GM12878 (cell line): ENCODE results near the gene DST. TPM values are rescaled to one million over a fixed set of nuclear protein-coding genes. Genes with fewer than 3 reads are reported as not detected.

Experiments used
- ATAC-seq: fragments of 200-7000 bp; cut with Tn5 transposase; 3 replicates; pipeline ENCODE4 v1.9.1; 2020; ENCODE audit warnings: mild to moderate bottlenecking, moderate library complexity
- BruUV-seq: library from RNA; stranded (reverse); fragments of 400-500 nt; replicated peaks from 2 replicates; lab custom pipeline; 2021; lab: Mats Ljungman, UMichigan
- CTCF ChIA-PET: fragments of 300-600 bp; sonication (Branson Sonifier 250); formaldehyde crosslinking; extraction: SDS; loops from one replicate; lab custom pipeline; 2021; ENCODE audit warnings: inconsistent platforms; lab: Yijun Ruan, JAX
- POLR2A ChIA-PET: fragments of 350-600 bp; formaldehyde crosslinking; extraction: SDS; loops from one replicate; lab custom pipeline; 2021; ENCODE audit warnings: inconsistent platforms; lab: Charles Lee
- RAD21 ChIA-PET: fragments of 300-600 bp; sonication (Branson Sonifier 250); formaldehyde crosslinking; loops from one replicate; lab custom pipeline; 2023; ENCODE audit warnings: antibody characterized with exemption; ENCODE audit not compliant: unreplicated experiment; lab: Charles Lee
- SMC1A ChIA-PET: fragments of 300-600 bp; sonication (Branson Sonifier 250); formaldehyde crosslinking; loops from one replicate; lab custom pipeline; 2023; ENCODE audit not compliant: unreplicated experiment, uncharacterized antibody; lab: Charles Lee
- DNase-seq: peaks from one replicate; pipeline ENCODE4 v3.0.0-alpha.2; 2011; ENCODE audit warnings: low read depth, low spot score
- FAIRE-seq: peaks from 3 replicates; lab custom pipeline; 2011; peaks lifted over from hg19 to GRCh38; lab: Jason Lieb, UNC
- H2AFZ ChIP-seq: 2 replicates; pipeline ENCODE4 v1.6.0; 2011; ENCODE audit warnings: low read depth, low read length, control low read depth; ENCODE audit not compliant: control insufficient read depth
- H3K27ac ChIP-seq: 2 replicates; pipeline ENCODE4 v1.5.1; 2011; ENCODE audit warnings: control low read depth; ENCODE audit not compliant: control insufficient read depth, insufficient read depth
- H3K27me3 ChIP-seq, 2 experiments: replicated peaks in 1 of 2; 2 replicates each; pipeline versions ENCODE4 v1.6.0 to v1.6.1; 2011; ENCODE audit warnings: low read length in 1 of 2; ENCODE audit not compliant: control insufficient read depth in 2 of 2, insufficient read depth in 2 of 2
- H3K36me3 ChIP-seq, 2 experiments: 2 replicates each; pipeline ENCODE4 v1.5.1; 2011; ENCODE audit warnings: low read length in 1 of 2; ENCODE audit not compliant: control insufficient read depth in 2 of 2, insufficient read depth in 2 of 2
- H3K4me1 ChIP-seq: 2 replicates; pipeline ENCODE4 v1.6.1; 2011; ENCODE audit warnings: mild to moderate bottlenecking, low read length, moderate library complexity, mixed read lengths; ENCODE audit not compliant: control insufficient read depth, insufficient read depth
- H3K4me2 ChIP-seq: 2 replicates; pipeline ENCODE4 v1.6.0; 2011; ENCODE audit warnings: control low read depth; ENCODE audit not compliant: control insufficient read depth, insufficient read depth
- H3K4me3 ChIP-seq: fragments of 200-600 bp; sonication (generic); 2 replicates; pipeline ENCODE4 v1.5.1; 2016
- H3K79me2 ChIP-seq: 2 replicates; pipeline ENCODE4 v1.6.0; 2011; ENCODE audit warnings: low read length; ENCODE audit not compliant: control insufficient read depth, insufficient read depth
- H3K9ac ChIP-seq: 2 replicates; pipeline ENCODE4 v1.8.0; 2011; ENCODE audit warnings: low read length, control low read depth, mixed read lengths; ENCODE audit not compliant: control insufficient read depth, insufficient read depth
- H3K9me3 ChIP-seq: replicated peaks from 3 replicates; pipeline ENCODE4 v1.5.1; 2011; ENCODE audit warnings: mild to moderate bottlenecking, low read length; ENCODE audit not compliant: control insufficient read depth, insufficient read depth
- H4K20me1 ChIP-seq: 2 replicates; pipeline ENCODE4 v1.6.0; 2011; ENCODE audit not compliant: control insufficient read depth, insufficient read depth
- BMI1 ChIP-seq: fragments of 450-650 bp; IDR thresholded peaks from 2 replicates; pipeline ENCODE4 v1.6.1; 2016; ENCODE audit warnings: mild to moderate bottlenecking, moderate library complexity, borderline replicate concordance
- ETV6 ChIP-seq, 2 experiments: fragments of 450-650 bp in 1 of 2; IDR thresholded peaks in 1 of 2; conservative IDR thresholded peaks in 1 of 2; 2 replicates each; pipeline ENCODE4 v1.6.1; 2014; ENCODE audit warnings: antibody characterized with exemption in 1 of 2, borderline replicate concordance in 1 of 2, low read depth in 1 of 2, mild to moderate bottlenecking in 1 of 2, moderate library complexity in 1 of 2
- PML ChIP-seq: IDR thresholded peaks from 2 replicates; pipeline ENCODE4 v1.6.1; 2012; ENCODE audit warnings: low read length, inconsistent platforms
- SIX5 ChIP-seq: IDR thresholded peaks from 2 replicates; pipeline ENCODE4 v1.6.1; 2011; ENCODE audit warnings: mild to moderate bottlenecking, low read depth, low read length, moderate library complexity; ENCODE audit not compliant: severe bottlenecking
- TBL1XR1 ChIP-seq: IDR thresholded peaks from 2 replicates; pipeline ENCODE4 v1.6.1; 2012; ENCODE audit warnings: low read depth, low read length, improper control_type of control experiment
- YBX1 ChIP-seq: fragments of 450-650 bp; IDR thresholded peaks from 2 replicates; pipeline ENCODE4 v1.6.1; 2016; ENCODE audit warnings: antibody characterized with exemption
- WGBS: methylation state at CpG from one replicate; pipeline ENCODE4 v1.1.6; 2016; ENCODE audit warnings: low lambda C conversion rate; ENCODE audit not compliant: insufficient replicate concordance, insufficient coverage; ENCODE audit errors: missing lambda C conversion rate; 5-methylcytosine and 5-hydroxymethylcytosine counted together
- in situ Hi-C: fragments of 300-500 bp; cut with MboI; formaldehyde crosslinking; loops from 9 replicates; pipeline ENCODE4 v1.14.3; 2018; ENCODE audit warnings: mixed read lengths
- intact Hi-C: fragments of 100-400 bp; cut with micrococcal nuclease; formaldehyde crosslinking; loops from one replicate; pipeline ENCODE4 v1.14.2; 2022; ENCODE audit not compliant: unreplicated experiment
- polyA plus RNA-seq, 11 experiments: library from polyadenylated mRNA; depleted of rRNA in 4 of 11; unstranded in 6 of 11; stranded (reverse) in 5 of 11; fragments of >200 nt; fragmentation: Nextera tagmentation in 4 of 11; fragmentation: Illumina TruSeq in 1 of 11; extraction: Ambion mirVana in 4 of 11; extraction: Trizol in 1 of 11; gene quantifications; 1 replicate in 1 of 11; 2 replicates in 10 of 11; pipeline versions ENCODE4 v1.2.1 to v1.2.3, GENCODE V29; 2011 to 2016; ENCODE audit warnings: inconsistent platforms in 2 of 11, missing spikeins in 2 of 11, low read depth in 1 of 11
- total RNA-seq, 4 experiments: library from RNA; depleted of rRNA in 3 of 4; stranded (reverse); fragments of >200 nt in 3 of 4; fragmentation: Illumina TruSeq in 1 of 4; extraction: Trizol in 1 of 4; gene quantifications; 2 replicates each; pipeline versions ENCODE4 v1.2.1 to v1.2.3, GENCODE V29; 2013 to 2021
- TF ChIP-seq, protein P1 (sequence below): fragments of 450-650 bp; formaldehyde crosslinking; IDR thresholded peaks from 2 replicates; pipeline ENCODE4 v1.5.0; 2022; ENCODE audit warnings: mild to moderate bottlenecking, missing genetic modification characterization
- TF ChIP-seq, protein P2 (sequence below): fragments of 450-650 bp; IDR thresholded peaks from 2 replicates; pipeline ENCODE4 v1.6.1; 2017; ENCODE audit warnings: mild to moderate bottlenecking, low read depth, inconsistent platforms; ENCODE audit not compliant: poor library complexity, severe bottlenecking
- TF ChIP-seq, protein P3 (sequence below): IDR thresholded peaks from 2 replicates; pipeline ENCODE4 v1.6.1; 2011; ENCODE audit warnings: low read depth, mild to moderate bottlenecking, low read length, moderate library complexity, borderline replicate concordance; ENCODE audit errors: extremely low read depth

The DST gene
- total and polyA plus RNA-seq, 10 of the 15 experiments (the other 5 are each of a cell fraction or from before 2014, with no cell fraction given) = 32.1 to 156 (median 75.0) TPM

DNA sequence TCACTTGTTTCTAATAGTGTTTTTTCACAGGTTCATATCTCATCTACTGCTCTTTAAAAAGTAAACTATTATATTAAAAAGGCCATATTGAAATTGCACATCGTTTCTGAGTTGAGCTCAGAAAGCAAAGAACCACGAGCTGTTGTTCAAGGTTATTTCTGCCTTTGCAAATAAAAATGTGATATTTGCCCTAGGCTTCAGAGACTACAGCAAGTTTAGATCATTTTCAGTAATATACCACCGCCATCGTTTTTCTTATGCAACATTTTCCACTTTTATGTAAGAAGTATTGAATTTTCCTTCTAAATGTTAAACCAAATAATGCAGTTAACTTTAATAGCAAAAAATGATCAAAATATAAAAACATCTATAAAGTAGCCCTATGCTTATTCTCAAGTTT is 71.1 kb downstream of the DST start:
- no TSS peak for BruUV-seq
- ATAC-seq = no peak

More for the DNA sequence above, 71.1 kb downstream of the DST start:
- Histone ChIP-seq H3K36me3 (peaks cover 0 to 19% of the 10 kb centered on the region in 2 experiments; a peak in 3 of 4 replicates), H3K79me2 (no peaks in the 10 kb centered on the region), H3K9me3 (no peaks in the 10 kb centered on the region; the same call in 2 of the 3 replicates), H4K20me1 (no peaks in the 10 kb centered on the region), H3K9ac (no peak overlapping the region), H3K4me2 (no peak overlapping the region), H2AFZ (no peak overlapping the region), H3K4me1 (no peaks in the 10 kb centered on the region), H3K4me3 (no peak overlapping the region), H3K27me3 (no peaks in the 10 kb centered on the region), H3K27ac (no peak overlapping the region)
- in situ Hi-C loops = no loop called here
- SMC1A ChIA-PET = interaction anchor here (0.6 to 3.2 kb wide), 11 partner anchors 11 to 319 kb away, joined by 3 to 17 read pairs (median 11); no protein-coding TSS in a partner anchor
- FAIRE-seq = no peak
- intact Hi-C loops = no loop called here
- no peak for TF ChIP-seq TBL1XR1
- TF ChIP-seq SIX5 = no peak
- TF ChIP-seq, protein P1, sequence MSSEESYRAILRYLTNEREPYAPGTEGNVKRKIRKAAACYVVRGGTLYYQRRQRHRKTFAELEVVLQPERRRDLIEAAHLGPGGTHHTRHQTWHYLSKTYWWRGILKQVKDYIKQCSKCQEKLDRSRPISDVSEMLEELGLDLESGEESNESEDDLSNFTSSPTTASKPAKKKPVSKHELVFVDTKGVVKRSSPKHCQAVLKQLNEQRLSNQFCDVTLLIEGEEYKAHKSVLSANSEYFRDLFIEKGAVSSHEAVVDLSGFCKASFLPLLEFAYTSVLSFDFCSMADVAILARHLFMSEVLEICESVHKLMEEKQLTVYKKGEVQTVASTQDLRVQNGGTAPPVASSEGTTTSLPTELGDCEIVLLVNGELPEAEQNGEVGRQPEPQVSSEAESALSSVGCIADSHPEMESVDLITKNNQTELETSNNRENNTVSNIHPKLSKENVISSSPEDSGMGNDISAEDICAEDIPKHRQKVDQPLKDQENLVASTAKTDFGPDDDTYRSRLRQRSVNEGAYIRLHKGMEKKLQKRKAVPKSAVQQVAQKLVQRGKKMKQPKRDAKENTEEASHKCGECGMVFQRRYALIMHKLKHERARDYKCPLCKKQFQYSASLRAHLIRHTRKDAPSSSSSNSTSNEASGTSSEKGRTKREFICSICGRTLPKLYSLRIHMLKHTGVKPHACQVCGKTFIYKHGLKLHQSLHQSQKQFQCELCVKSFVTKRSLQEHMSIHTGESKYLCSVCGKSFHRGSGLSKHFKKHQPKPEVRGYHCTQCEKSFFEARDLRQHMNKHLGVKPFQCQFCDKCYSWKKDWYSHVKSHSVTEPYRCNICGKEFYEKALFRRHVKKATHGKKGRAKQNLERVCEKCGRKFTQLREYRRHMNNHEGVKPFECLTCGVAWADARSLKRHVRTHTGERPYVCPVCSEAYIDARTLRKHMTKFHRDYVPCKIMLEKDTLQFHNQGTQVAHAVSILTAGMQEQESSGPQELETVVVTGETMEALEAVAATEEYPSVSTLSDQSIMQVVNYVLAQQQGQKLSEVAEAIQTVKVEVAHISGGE (CRISPR knock-in tag) = no peak
- TF ChIP-seq, protein P2, sequence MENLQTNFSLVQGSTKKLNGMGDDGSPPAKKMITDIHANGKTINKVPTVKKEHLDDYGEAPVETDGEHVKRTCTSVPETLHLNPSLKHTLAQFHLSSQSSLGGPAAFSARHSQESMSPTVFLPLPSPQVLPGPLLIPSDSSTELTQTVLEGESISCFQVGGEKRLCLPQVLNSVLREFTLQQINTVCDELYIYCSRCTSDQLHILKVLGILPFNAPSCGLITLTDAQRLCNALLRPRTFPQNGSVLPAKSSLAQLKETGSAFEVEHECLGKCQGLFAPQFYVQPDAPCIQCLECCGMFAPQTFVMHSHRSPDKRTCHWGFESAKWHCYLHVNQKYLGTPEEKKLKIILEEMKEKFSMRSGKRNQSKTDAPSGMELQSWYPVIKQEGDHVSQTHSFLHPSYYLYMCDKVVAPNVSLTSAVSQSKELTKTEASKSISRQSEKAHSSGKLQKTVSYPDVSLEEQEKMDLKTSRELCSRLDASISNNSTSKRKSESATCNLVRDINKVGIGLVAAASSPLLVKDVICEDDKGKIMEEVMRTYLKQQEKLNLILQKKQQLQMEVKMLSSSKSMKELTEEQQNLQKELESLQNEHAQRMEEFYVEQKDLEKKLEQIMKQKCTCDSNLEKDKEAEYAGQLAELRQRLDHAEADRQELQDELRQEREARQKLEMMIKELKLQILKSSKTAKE = no peak
- TF ChIP-seq, protein P3, sequence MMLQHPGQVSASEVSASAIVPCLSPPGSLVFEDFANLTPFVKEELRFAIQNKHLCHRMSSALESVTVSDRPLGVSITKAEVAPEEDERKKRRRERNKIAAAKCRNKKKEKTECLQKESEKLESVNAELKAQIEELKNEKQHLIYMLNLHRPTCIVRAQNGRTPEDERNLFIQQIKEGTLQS = no peak
- no peak for TF ChIP-seq YBX1
- no peak for TF ChIP-seq ETV6 (conservative IDR thresholded peaks at IDR 0.05 in 1 of 2, IDR thresholded peaks at IDR 0.05 in 1 of 2; ENCODE audit: borderline replicate concordance in 1 of 2, low read depth in 1 of 2)
- TF ChIP-seq BMI1 = no peak
- no peak for TF ChIP-seq PML
- POLR2A ChIA-PET = no interaction called here
- DNase-seq = no peak
- CTCF ChIA-PET = interaction anchor here (0.8 to 3.1 kb wide), 22 partner anchors 8 to 257 kb away, joined by 3 to 29 read pairs (median 7); no protein-coding TSS in a partner anchor
- RAD21 ChIA-PET = interaction anchor here (1.3 to 3.2 kb wide), 4 partner anchors 22 to 203 kb away, joined by 4 to 22 read pairs (median 11); no protein-coding TSS in a partner anchor
- WGBS = 35% methylated on average over 4 of the region's 4 CpGs
